ENCODE results near the gene KCNN3. TPM values are rescaled to one million over a fixed set of nuclear protein-coding genes. Genes with fewer than 3 reads are reported as not detected.

The KCNN3 gene
- total and polyA plus RNA-seq, 4 donors, result 0.47 to 4.9 (median 1.9) TPM

DNA sequence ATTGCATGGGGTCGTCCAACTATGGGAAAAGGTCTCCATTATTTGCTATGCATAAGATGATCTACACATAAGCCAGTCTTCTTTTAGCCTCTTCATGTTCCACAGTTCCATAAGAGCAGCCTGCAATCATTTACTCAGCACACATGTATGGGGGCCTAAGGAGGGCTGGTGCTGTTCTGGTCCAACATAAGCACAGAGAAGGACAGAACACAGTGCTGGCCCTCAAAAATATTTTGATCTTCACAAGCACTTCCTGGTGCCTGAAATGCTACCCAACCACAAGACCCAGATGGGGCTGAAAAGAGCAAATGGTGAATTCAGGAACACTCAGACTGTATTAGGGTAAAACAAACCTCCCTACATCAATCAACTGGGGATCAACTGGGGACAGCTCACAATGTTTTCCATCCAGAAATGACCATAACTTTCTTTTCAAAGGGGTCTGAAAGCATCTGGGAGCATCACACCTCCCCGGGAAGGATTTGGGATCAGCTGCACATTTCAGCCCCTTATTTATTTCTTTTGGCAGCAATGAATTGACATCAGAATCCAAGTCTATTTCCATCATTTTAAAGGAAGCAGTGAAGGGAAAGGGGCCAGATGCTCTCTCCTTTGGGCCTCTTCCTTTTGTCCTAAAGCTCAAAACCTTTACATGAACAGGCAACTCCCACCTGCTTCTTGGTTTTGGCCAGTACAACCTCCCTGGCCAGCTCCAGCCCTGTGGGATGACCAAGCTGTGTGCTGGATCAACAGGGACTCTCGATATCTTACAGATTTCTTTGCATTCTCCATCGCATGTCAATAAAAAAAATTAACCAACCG, 45.7 kb downstream of the KCNN3 start:
- 90 to 94% methylated on average over 5 of the region's 5 CpGs for WGBS, 2 donors
- DNase-seq (no peak), ATAC-seq (ENCODE audit: insufficient read depth, low FRiP score) (no peak)
- TF ChIP-seq, protein P1, sequence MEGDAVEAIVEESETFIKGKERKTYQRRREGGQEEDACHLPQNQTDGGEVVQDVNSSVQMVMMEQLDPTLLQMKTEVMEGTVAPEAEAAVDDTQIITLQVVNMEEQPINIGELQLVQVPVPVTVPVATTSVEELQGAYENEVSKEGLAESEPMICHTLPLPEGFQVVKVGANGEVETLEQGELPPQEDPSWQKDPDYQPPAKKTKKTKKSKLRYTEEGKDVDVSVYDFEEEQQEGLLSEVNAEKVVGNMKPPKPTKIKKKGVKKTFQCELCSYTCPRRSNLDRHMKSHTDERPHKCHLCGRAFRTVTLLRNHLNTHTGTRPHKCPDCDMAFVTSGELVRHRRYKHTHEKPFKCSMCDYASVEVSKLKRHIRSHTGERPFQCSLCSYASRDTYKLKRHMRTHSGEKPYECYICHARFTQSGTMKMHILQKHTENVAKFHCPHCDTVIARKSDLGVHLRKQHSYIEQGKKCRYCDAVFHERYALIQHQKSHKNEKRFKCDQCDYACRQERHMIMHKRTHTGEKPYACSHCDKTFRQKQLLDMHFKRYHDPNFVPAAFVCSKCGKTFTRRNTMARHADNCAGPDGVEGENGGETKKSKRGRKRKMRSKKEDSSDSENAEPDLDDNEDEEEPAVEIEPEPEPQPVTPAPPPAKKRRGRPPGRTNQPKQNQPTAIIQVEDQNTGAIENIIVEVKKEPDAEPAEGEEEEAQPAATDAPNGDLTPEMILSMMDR (IDR thresholded peaks at IDR 0.05; ENCODE audit: control extremely low read depth, extremely low read depth), result no peak
- no peak overlapping the region for H3K27ac ChIP-seq (ENCODE audit: low read depth in 1 of 2, low read length in 1 of 2)
- H3K9me3 ChIP-seq (ENCODE audit: control insufficient read depth in 4 of 4, insufficient read depth in 3 of 4, low read length in 3 of 4), result no peaks in the 10 kb centered on the region
- no peaks in the 10 kb centered on the region for H3K4me1 ChIP-seq (ENCODE audit: control insufficient read depth in 5 of 5, insufficient read depth in 5 of 5, low read length in 5 of 5)
- H3K27me3 ChIP-seq (ENCODE audit: control insufficient read depth in 3 of 3, insufficient read depth in 3 of 3, low read length in 2 of 3), result no peaks in the 10 kb centered on the region
- H3K36me3 ChIP-seq (ENCODE audit: control insufficient read depth in 4 of 4, insufficient read depth in 4 of 4, low read length in 4 of 4), result no peaks in the 10 kb centered on the region
- H3K9ac ChIP-seq (ENCODE audit: insufficient read depth in 1 of 2, low read length in 2 of 2), result no peak overlapping the region
- H3K4me3 ChIP-seq, result no peak overlapping the region

DNA sequence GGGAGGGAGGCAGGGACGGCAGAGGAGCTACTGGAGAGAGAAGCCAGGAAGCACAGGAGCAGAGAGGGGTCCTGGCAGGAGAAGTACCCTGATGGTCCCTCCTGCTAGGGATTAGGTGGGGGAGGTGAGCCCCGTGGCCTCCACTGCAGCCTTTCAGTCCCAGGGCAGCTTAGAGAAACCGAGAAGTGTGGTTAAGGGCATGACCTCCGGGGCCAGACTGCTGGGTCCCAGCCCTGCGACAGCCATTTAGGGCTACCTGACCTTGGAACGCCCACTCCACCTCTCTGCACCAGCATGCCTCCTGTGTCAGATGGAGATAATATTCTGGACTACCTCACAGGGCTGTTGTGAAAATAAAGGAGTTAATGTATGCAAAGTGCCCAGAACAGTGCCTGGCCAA, 47.4 kb downstream of the KCNN3 start:
- ATAC-seq (ENCODE audit: insufficient read depth, low FRiP score), result no peak
- no peak for DNase-seq
- H3K27ac ChIP-seq (ENCODE audit: low read depth in 1 of 2, low read length in 1 of 2), result no peak overlapping the region
- WGBS, 2 donors, result 86 to 93% methylated on average over 6 of the region's 6 CpGs
- H3K4me1 ChIP-seq (ENCODE audit: control insufficient read depth in 5 of 5, insufficient read depth in 5 of 5, low read length in 5 of 5), result no peaks in the 10 kb centered on the region
- H3K27me3 ChIP-seq (ENCODE audit: control insufficient read depth in 3 of 3, insufficient read depth in 3 of 3, low read length in 2 of 3), result no peaks in the 10 kb centered on the region
- H3K9me3 ChIP-seq (ENCODE audit: control insufficient read depth in 4 of 4, insufficient read depth in 3 of 4, low read length in 3 of 4), result no peaks in the 10 kb centered on the region
- no peak overlapping the region for H3K9ac ChIP-seq (ENCODE audit: insufficient read depth in 1 of 2, low read length in 2 of 2)
- TF ChIP-seq, protein P1 (IDR thresholded peaks at IDR 0.05; ENCODE audit: control extremely low read depth, extremely low read depth), result no peak
- no peaks in the 10 kb centered on the region for H3K36me3 ChIP-seq (ENCODE audit: control insufficient read depth in 4 of 4, insufficient read depth in 4 of 4, low read length in 4 of 4)
- no peak overlapping the region for H3K4me3 ChIP-seq

DNA sequence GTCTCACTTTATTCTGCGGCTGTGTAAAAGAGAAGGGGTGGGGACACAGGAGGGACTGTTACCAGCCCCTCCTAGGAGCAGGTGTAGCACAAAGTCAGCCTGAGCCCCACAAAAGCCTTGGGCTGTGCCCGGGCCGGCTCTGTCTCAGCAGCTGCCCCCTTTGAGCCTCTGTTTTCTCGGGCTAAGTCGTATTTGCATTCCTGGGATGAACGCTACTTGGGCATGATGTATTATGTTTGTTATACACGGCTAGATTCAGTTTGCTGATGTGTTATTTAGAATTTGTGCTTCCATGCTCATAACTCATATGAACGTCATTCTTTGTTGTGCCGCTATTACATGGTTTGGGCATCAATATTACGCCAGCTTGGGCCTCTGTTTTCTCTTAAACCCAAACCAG, 47.8 kb downstream of the KCNN3 start:
- WGBS, 2 donors, result 91 to 96% methylated on average over 10 of the region's 10 CpGs
- TF ChIP-seq, protein P1 (IDR thresholded peaks at IDR 0.05; ENCODE audit: control extremely low read depth, extremely low read depth), result no peak
- no peak overlapping the region for H3K9ac ChIP-seq (ENCODE audit: insufficient read depth in 1 of 2, low read length in 2 of 2)
- no peak overlapping the region for H3K27ac ChIP-seq (ENCODE audit: low read depth in 1 of 2, low read length in 1 of 2)
- H3K27me3 ChIP-seq (ENCODE audit: control insufficient read depth in 3 of 3, insufficient read depth in 3 of 3, low read length in 2 of 3), result no peaks in the 10 kb centered on the region
- no peaks in the 10 kb centered on the region for H3K4me1 ChIP-seq (ENCODE audit: control insufficient read depth in 5 of 5, insufficient read depth in 5 of 5, low read length in 5 of 5)
- no peak for ATAC-seq (ENCODE audit: insufficient read depth, low FRiP score)
- no peaks in the 10 kb centered on the region for H3K9me3 ChIP-seq (ENCODE audit: control insufficient read depth in 4 of 4, insufficient read depth in 3 of 4, low read length in 3 of 4)
- no peak for DNase-seq
- H3K36me3 ChIP-seq (ENCODE audit: control insufficient read depth in 4 of 4, insufficient read depth in 4 of 4, low read length in 4 of 4), result no peaks in the 10 kb centered on the region
- H3K4me3 ChIP-seq, result no peak overlapping the region

All from lung (tissue), 12 donors.